ENCODE measurements around the gene GNGT2. TPM values are rescaled to one million over a fixed set of nuclear protein-coding genes. Genes with fewer than 3 reads are reported as not detected.
A peak's percentile ranks its signal among the peaks of the same experiment; 100 is the strongest.
"Not testable (repeated sequence)": the region's sequence is repeated elsewhere in the genome, so short reads cannot be mapped to it uniquely, and the experiment has no call there.

Gene GNGT2
- polyA plus RNA-seq, 1 donor (not counting 4 experiments of a cell fraction or from before 2014, with no cell fraction given) = not detected

DNA sequence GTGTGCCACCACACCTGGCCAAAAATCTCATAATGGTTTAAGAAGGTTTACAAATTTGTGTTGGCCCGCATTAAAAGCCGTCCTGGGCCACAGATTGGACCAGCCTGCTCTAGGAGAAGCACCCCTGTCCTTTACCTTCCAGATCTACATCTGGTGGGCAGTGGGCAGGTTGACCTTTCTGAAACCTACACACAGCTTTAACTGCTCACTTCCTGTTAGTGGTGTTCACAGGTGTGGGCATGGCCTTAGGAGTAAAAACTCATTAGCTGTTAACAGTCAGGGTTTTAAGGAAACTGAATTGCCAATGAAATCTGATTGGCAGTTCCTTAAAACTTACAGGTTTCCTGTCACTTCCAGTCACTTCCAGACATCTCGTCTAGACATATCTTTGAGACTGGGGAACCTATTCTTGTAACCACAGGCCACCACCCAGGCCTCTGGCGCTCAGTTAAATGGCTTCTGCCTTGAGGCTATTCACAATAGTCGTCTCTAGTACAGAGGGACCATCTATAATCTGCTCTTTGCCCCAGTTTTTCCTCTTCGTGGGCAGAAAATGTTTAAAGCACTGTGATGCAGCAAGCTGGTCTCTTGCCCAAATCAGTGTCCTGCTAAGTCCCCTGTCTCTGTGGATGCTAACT, 29.3 kb downstream of the GNGT2 start:
- Histone ChIP-seq H3K27me3 (ENCODE audit: control insufficient read depth, extremely low read depth, insufficient read depth, low read length) (no peaks in the 10 kb centered on the region), H3K9me1 (ENCODE audit: control insufficient read depth, extremely low read depth, insufficient read depth, low read length) (no peaks in the 10 kb centered on the region), H4K20me1 (ENCODE audit: control insufficient read depth, extremely low read depth, insufficient read depth, low read length) (no peaks in the 10 kb centered on the region), H3K4me3 (ENCODE audit: control insufficient read depth in 2 of 3, extremely low read depth in 1 of 3, insufficient read depth in 2 of 3, low read depth in 1 of 3, low read length in 3 of 3) (no peak overlapping the region), H2AFZ (ENCODE audit: control insufficient read depth, low read length) (no peak overlapping the region), H3K9ac (ENCODE audit: control insufficient read depth, extremely low read depth, insufficient read depth, low read length) (no peak overlapping the region), H3K27ac (ENCODE audit: control insufficient read depth, insufficient read depth, low read length) (no peak overlapping the region), H3K9me3 (ENCODE audit: control insufficient read depth, low read depth, low read length) (peaks cover 5% of the 10 kb centered on the region), H3K79me2 (ENCODE audit: control insufficient read depth, insufficient read depth, low read length) (no peaks in the 10 kb centered on the region), H3K4me2 (ENCODE audit: control insufficient read depth, extremely low read depth, insufficient read depth, low read depth, low read length) (no peak overlapping the region), H3K4me1 (ENCODE audit: control insufficient read depth, extremely low read depth, insufficient read depth, low read length) (no peaks in the 10 kb centered on the region), H3K36me3 (ENCODE audit: control insufficient read depth in 2 of 2, extremely low read depth in 1 of 2, insufficient read depth in 2 of 2, low read length in 2 of 2) (no peaks in the 10 kb centered on the region)
- DNase-seq (ENCODE audit: low read depth, low spot score) (no peak), FAIRE-seq (no peak)
- no peak for TF ChIP-seq EZH2 (IDR thresholded peaks at IDR 0.05; ENCODE audit: low read length)
- TF ChIP-seq, protein P1, sequence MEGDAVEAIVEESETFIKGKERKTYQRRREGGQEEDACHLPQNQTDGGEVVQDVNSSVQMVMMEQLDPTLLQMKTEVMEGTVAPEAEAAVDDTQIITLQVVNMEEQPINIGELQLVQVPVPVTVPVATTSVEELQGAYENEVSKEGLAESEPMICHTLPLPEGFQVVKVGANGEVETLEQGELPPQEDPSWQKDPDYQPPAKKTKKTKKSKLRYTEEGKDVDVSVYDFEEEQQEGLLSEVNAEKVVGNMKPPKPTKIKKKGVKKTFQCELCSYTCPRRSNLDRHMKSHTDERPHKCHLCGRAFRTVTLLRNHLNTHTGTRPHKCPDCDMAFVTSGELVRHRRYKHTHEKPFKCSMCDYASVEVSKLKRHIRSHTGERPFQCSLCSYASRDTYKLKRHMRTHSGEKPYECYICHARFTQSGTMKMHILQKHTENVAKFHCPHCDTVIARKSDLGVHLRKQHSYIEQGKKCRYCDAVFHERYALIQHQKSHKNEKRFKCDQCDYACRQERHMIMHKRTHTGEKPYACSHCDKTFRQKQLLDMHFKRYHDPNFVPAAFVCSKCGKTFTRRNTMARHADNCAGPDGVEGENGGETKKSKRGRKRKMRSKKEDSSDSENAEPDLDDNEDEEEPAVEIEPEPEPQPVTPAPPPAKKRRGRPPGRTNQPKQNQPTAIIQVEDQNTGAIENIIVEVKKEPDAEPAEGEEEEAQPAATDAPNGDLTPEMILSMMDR (optimal IDR thresholded peaks at IDR 0.05 in 1 of 3, IDR thresholded peaks at IDR 0.05 in 1 of 3, conservative IDR thresholded peaks at IDR 0.05 in 1 of 3; ENCODE audit: extremely low read depth in 1 of 3, insufficient read depth in 2 of 3, low read length in 3 of 3) = no peak
- dilution Hi-C loops (cut with MboI; ENCODE audit: extremely low pct_ligation_motif_present, low sequenced_read_pairs) = no loop called here

DNA sequence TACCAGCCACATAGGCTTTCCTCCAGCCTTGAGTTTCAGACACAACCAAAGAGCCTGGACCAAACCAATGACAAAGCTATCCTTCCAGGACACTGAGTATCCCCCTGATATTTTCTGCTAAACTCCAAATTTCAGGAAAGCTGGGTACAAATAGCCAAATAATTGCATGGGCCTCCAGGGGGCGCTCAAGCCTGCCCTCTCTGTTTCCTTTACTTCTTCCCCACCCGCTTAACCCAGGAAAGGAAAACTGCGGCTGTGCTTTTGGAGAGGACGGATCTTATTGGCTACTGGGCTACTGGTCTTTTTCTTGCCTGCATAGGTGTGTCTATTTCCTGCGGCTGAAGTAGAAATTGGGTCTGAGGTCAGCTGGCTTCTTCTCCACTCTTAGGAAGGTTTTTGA, 30.1 kb downstream of the GNGT2 start:
- FAIRE-seq = no peak

DNA sequence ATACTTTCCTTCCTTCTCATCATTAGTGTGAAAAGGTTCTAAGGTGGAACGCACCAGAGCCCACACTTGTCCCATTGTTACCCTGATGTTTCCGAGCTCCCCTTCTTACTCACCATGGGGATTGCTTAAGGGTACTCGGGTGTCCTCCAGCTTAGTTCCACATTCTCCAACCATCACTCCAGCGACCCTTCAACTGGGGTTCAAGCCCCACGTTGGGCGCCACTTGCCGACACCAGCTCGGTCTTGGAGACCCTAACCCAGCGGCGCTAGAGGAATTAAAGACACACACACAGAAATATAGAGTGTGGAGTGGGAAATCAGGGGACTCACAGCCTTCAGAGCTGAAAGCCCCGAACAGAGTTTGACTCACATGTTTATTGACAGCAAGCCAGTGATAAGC, 34.4 kb downstream of the GNGT2 start:
- H3K27ac ChIP-seq (ENCODE audit: control insufficient read depth, insufficient read depth, low read length); H3K9me1 ChIP-seq (ENCODE audit: control insufficient read depth, extremely low read depth, insufficient read depth, low read length); H3K4me3 ChIP-seq (ENCODE audit: control insufficient read depth in 2 of 3, extremely low read depth in 1 of 3, insufficient read depth in 2 of 3, low read depth in 1 of 3, low read length in 3 of 3); DNase-seq (ENCODE audit: low read depth, low spot score); H3K9ac ChIP-seq (ENCODE audit: control insufficient read depth, extremely low read depth, insufficient read depth, low read length); H3K4me1 ChIP-seq (ENCODE audit: control insufficient read depth, extremely low read depth, insufficient read depth, low read length); FAIRE-seq; H3K36me3 ChIP-seq (ENCODE audit: control insufficient read depth in 2 of 2, extremely low read depth in 1 of 2, insufficient read depth in 2 of 2, low read length in 2 of 2); H2AFZ ChIP-seq (ENCODE audit: control insufficient read depth, low read length); H3K4me2 ChIP-seq (ENCODE audit: control insufficient read depth, extremely low read depth, insufficient read depth, low read depth, low read length); H3K27me3 ChIP-seq (ENCODE audit: control insufficient read depth, extremely low read depth, insufficient read depth, low read length); H3K9me3 ChIP-seq (ENCODE audit: control insufficient read depth, low read depth, low read length); dilution Hi-C loops (cut with MboI; ENCODE audit: extremely low pct_ligation_motif_present, low sequenced_read_pairs); H3K79me2 ChIP-seq (ENCODE audit: control insufficient read depth, insufficient read depth, low read length); H4K20me1 ChIP-seq (ENCODE audit: control insufficient read depth, extremely low read depth, insufficient read depth, low read length): not testable (repeated sequence)

More for the DNA sequence above, 30.1 kb downstream of the GNGT2 start:
- no peak for DNase-seq (ENCODE audit: low read depth, low spot score)
- Histone ChIP-seq H3K36me3 (ENCODE audit: control insufficient read depth in 2 of 2, extremely low read depth in 1 of 2, insufficient read depth in 2 of 2, low read length in 2 of 2) (no peaks in the 10 kb centered on the region), H3K4me1 (ENCODE audit: control insufficient read depth, extremely low read depth, insufficient read depth, low read length) (no peaks in the 10 kb centered on the region), H3K9me3 (ENCODE audit: control insufficient read depth, low read depth, low read length) (peaks cover 11% of the 10 kb centered on the region), H3K4me2 (ENCODE audit: control insufficient read depth, extremely low read depth, insufficient read depth, low read depth, low read length) (no peak overlapping the region), H3K27ac (ENCODE audit: control insufficient read depth, insufficient read depth, low read length) (no peak overlapping the region), H4K20me1 (ENCODE audit: control insufficient read depth, extremely low read depth, insufficient read depth, low read length) (no peaks in the 10 kb centered on the region), H3K4me3 (ENCODE audit: control insufficient read depth in 2 of 3, extremely low read depth in 1 of 3, insufficient read depth in 2 of 3, low read depth in 1 of 3, low read length in 3 of 3) (no peak overlapping the region), H3K27me3 (ENCODE audit: control insufficient read depth, extremely low read depth, insufficient read depth, low read length) (no peaks in the 10 kb centered on the region), H3K79me2 (ENCODE audit: control insufficient read depth, insufficient read depth, low read length) (no peaks in the 10 kb centered on the region), H3K9me1 (ENCODE audit: control insufficient read depth, extremely low read depth, insufficient read depth, low read length) (no peaks in the 10 kb centered on the region), H2AFZ (ENCODE audit: control insufficient read depth, low read length) (no peak overlapping the region), H3K9ac (ENCODE audit: control insufficient read depth, extremely low read depth, insufficient read depth, low read length) (no peak overlapping the region)
- dilution Hi-C loops (cut with MboI; ENCODE audit: extremely low pct_ligation_motif_present, low sequenced_read_pairs) = no loop called here
- TF ChIP-seq EZH2 (IDR thresholded peaks at IDR 0.05; ENCODE audit: low read length) = no peak
- TF ChIP-seq, protein P1 (optimal IDR thresholded peaks at IDR 0.05 in 1 of 3, IDR thresholded peaks at IDR 0.05 in 1 of 3, conservative IDR thresholded peaks at IDR 0.05 in 1 of 3; ENCODE audit: extremely low read depth in 1 of 3, insufficient read depth in 2 of 3, low read length in 3 of 3) = peak; percentile 67 to 80 (median 79)

DNA sequence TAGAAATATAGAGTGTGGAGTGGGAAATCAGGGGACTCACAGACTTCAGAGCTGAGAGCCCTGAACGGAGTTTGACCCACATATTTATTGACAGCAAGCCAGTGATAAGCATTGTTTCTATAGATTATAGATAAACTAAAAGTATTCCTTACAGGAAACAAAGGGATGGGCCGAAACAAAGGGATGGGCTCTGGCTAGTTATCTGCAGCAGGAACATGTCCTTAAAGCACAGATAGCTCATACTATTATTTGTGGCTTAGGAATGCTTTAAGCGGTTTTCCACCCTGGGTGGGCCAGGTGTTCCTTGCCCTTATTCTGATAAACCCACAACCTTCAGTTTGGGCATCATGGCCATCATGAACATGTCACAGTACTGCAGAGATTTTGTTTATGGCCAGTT, 39.7 kb downstream of the GNGT2 start:
- dilution Hi-C loops (cut with MboI; ENCODE audit: extremely low pct_ligation_motif_present, low sequenced_read_pairs); H3K9me3 ChIP-seq (ENCODE audit: control insufficient read depth, low read depth, low read length); H3K27me3 ChIP-seq (ENCODE audit: control insufficient read depth, extremely low read depth, insufficient read depth, low read length): not testable (repeated sequence)

More for the DNA sequence above, 39.7 kb downstream of the GNGT2 start:
- not testable (repeated sequence) for H3K79me2 ChIP-seq (ENCODE audit: control insufficient read depth, insufficient read depth, low read length); H3K4me3 ChIP-seq (ENCODE audit: control insufficient read depth in 2 of 3, extremely low read depth in 1 of 3, insufficient read depth in 2 of 3, low read depth in 1 of 3, low read length in 3 of 3); H3K4me1 ChIP-seq (ENCODE audit: control insufficient read depth, extremely low read depth, insufficient read depth, low read length); H3K36me3 ChIP-seq (ENCODE audit: control insufficient read depth in 2 of 2, extremely low read depth in 1 of 2, insufficient read depth in 2 of 2, low read length in 2 of 2); H2AFZ ChIP-seq (ENCODE audit: control insufficient read depth, low read length); DNase-seq (ENCODE audit: low read depth, low spot score); H3K9me1 ChIP-seq (ENCODE audit: control insufficient read depth, extremely low read depth, insufficient read depth, low read length); H3K27ac ChIP-seq (ENCODE audit: control insufficient read depth, insufficient read depth, low read length); FAIRE-seq; H3K9ac ChIP-seq (ENCODE audit: control insufficient read depth, extremely low read depth, insufficient read depth, low read length); H3K4me2 ChIP-seq (ENCODE audit: control insufficient read depth, extremely low read depth, insufficient read depth, low read depth, low read length); H4K20me1 ChIP-seq (ENCODE audit: control insufficient read depth, extremely low read depth, insufficient read depth, low read length)
